ENCODE results near the gene PHACTR3.

Gene PHACTR3

GRCh38 chr20:59784365-59784764 lies 180.0 kb downstream of the PHACTR3 start:
- no peak for DNase-seq

GRCh38 chr20:59784791-59785668 lies 180.7 kb downstream of the PHACTR3 start:
- DNase-seq, result no peak

- no peak for DNase-seq
Observed at GRCh38 chr20:59785669-59785959, 181.3 kb downstream of the PHACTR3 start.

DNA sequence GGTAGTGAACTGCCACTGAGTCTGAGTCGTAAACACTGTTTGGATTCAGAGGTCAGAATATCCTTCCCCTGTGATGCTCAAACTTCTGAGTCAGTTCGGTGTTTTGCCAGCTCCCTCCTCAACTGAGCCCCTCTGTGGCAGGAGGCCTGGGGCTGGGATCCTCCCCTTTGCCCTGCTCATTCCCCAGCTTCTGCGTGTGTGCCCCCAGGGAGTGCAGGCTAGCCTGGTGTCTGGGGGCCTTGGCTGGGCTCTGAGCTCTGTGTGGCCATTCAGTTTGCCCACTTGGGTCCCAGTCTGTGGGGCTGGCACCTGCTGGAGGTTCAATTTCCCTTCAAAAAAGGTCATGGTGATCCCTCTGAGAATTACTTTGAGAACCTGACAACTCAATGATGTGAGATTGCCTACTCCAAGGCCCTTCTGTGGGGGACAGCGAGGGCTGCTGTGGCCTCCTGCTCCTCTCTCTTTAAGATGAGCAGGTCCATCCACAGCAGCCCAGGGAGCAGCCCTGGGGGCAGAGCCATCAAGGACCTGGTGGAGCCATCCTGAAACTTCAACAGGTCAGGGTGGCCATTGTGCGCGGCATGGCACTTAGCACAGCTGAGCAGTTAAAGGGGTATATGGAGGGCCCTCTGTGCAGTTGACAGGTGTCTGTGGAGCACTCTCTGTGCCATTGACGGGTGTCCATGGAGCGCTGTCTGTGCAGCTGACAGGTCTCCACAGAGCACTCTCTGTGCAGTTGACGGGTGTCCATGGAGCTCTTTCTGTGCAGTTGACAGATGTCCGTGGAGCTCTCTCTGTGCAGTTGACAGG lies 181.9 kb downstream of the PHACTR3 start:
- no peak for DNase-seq

DNA sequence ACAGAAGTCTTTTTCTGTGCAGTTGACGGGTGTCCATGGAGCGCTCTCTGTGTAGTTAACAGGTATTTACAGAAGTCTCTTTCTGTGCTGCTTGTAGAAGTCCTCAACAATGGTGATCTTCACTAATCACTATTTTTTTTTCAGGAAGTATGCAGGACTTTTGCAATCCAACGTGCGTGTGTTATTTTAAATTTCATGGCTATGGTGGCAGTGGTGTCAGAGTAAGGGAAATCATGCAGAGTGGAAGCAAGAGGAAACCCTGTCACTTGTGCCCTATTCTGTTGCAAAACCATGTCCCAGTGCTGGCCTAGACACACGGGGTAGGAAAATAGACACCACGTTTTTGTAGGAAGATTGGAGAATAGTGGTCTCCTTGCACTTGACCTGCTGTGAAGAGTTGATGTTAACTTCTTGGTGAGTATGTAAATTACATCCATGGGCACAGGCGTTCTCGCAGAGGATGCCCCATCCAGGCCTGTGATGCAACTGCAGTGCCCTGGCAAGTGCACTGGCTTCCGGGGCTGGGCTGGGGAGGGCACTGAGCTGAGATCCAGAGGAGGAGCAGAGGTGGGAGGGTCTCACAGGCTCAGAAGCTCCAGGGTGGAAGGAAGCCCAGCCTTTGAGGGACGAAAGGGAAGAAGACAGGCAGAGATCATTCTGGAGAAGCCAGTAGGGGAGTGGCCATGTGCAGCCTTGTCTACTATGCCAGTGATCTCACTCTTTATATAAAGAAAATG lies 182.6 kb downstream of the PHACTR3 start:
- DNase-seq, result no peak

GRCh38 chr20:59787538-59787890 lies 183.2 kb downstream of the PHACTR3 start:
- DNase-seq, result no peak

DNA sequence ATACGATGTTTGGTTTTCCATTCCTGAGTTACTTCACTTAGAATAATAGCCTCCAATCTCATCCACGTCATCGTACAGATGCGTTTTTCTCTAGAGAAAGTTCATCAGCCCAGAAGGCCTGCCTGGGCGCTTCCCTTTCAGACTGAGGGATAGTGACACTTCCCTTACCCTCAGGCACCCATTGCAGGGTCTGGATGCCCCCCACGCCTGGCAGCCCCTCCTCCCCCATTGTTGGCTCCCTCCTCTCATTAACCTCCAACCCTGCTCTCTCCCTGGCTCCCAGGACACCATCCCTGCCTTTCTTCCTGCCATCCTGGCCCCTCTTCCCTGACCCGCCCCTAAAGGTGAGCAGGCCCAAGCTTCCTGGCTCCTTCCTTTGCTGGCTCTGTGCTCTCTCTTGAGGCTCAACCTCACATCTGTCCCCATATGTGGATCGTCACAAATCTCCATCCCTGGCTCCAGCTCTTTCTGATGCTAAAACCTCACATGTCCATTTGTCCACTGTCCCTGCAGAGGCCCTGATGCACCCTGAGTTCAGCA lies 183.9 kb downstream of the PHACTR3 start:
- no peak for DNase-seq

DNA sequence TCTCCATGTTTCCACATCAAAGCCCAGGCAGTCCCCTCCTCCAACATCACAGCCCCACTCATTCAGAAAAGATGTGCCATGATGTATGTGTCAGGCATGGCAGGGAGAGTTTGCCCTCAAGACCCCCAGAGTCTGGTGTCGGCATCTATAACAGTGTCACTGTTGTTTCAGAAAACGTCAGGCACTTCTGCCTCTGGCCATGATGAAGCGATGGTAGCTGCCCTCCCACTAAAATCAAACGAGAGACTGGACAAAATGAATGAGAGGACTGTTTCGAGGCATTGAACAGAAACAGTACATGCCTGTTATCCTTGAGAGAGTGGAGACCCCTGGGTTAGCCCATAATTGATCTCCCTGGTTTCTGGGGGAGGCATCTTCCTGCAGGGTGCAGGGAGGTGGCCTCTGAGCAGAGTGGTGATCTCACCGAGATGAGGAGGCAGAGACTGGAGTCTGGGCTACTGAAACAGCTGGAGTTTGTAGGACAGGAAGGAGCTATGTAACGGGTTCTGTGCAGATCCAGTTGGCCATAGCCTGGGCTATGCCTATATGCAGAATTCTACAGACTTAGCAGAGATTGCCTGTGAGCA lies 184.6 kb downstream of the PHACTR3 start:
- DNase-seq, result no peak

- no peak for DNase-seq
Observed at GRCh38 chr20:59789686-59790085, 185.3 kb downstream of the PHACTR3 start.

DNA sequence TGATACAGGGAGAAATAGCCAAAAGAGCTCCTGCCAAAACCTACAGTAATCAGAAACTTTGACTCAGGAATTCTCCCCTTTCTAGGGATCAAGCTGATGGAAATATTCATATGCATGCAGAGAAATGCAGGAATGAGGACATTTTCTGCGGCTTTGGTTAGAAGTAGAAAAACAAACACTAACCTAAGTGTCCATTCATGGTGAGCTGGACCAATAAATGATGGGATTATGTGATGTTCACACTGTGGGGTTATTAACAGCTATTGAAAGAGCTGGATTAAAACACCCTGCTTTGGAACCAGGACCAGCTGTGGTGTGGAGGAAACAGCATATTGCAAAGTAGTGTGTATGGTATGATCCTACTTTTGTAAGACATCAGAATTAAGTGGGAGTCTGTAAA lies 186.0 kb downstream of the PHACTR3 start:
- no peak for DNase-seq

DNA sequence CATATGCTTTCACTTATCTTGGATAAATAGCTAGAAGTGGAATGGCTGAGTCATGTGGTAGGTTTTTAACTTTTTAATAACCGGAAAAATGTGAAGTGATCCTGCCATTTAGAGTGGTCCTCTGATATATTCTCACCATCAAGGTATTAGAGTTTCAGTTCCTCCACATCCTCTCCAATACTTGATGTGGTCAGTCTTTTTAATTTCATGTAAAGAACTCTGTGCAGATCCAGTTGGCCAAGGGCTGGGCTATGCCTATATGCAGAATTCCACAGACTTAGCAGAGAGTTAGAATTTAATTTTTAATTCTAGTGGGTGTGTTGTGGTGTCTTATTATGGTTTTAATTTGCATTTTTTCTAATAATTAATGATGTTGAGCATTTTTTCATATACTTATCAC lies 188.0 kb downstream of the PHACTR3 start:
- DNase-seq, result no peak

DNA sequence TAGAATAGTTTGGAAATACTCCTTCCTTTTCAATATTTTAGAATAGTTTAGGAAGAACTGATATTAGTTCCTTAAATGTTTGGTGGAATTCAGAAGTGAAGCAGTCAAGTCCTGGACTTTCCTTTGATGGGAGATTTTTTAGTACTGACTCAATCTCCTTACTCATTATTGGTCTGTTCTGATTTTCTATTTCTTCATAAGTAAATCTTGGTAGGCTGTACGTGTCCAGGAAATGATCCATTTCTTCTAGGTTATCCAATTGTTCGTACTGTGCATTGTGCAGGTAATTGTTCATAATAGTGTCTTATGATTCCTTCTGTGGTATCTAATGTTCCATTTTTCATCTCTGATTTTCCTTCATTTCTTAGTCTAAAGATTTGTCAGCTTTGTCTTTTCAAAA lies 190.2 kb downstream of the PHACTR3 start:
- no peak for DNase-seq

DNA sequence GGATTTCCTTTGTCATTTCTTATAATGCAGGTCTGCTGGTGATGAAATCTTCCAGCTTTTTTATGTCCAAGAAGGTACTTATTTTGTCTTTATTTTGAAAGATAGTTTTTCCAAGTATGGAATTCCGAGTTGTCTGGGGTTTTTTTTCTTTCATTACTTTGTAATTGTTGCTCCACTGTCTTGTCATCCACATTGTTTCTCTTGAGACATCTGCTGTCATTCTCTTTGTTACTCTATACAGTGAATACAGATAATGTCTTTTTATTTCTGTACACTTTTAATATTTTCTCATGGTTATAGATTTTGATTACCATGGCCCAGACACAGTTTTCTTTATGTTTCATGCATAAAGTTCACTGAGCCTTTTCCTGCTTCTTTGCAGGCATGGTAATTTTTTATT lies 196.0 kb downstream of the PHACTR3 start:
- DNase-seq, result no peak

- DNase-seq, result no peak
Observed at GRCh38 chr20:59802018-59802417, 197.7 kb downstream of the PHACTR3 start.

DNA sequence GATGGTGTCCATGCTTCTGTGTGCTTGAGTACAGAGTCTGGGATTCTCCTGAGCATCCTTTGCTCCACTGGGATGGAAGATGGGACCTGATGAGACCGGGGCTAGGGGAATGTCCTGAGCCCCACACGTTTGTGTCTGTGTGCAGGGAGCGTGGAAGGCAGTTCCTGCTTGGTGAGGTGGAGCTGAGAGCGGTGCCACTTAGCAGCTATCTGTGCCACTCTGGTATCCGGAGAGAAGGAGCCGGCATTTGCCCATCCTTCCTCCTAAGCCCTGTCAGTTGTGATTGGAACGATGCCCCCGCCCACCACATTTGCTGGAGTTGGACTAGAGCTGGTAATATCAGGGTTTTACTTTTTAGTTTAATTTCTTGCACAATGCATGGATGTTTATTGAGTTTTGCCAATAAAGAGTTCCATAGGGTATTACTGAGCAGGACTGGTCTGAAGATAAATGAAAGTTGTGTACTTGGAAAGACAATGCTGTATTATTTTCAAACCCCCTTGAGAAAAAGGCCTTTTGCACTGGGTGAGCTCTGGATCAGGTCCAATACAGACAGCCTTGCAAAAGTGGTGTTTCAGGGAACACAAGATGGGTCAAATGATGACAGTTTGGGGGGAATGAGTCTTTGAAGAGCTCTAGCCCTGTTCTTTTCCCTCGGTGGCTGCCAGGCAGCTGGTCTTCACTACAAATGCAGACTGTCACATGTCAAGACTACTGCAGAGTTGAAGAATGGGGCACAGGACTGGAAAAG lies 198.3 kb downstream of the PHACTR3 start:
- DNase-seq, result no peak

DNA sequence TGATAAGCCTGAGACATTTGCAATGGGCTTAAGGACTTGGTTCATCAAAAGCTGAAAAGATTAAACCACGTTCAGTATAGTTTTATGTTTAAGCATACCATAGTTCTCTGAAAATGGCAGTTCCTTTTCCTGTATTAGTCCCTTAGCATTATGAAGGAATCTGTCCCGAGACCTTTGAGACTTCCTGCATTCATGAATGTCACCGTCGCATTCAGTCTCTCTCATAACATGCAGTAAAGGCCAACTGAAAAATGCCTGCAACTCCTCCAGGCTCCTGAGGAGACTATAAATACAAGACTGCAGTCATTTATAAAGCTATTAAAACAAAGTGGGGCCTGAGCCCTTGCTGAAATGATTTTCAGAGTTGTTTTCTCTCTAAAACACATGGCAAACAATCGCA lies 200.0 kb downstream of the PHACTR3 start:
- no peak for DNase-seq

GRCh38 chr20:59804871-59805665 lies 200.7 kb downstream of the PHACTR3 start:
- no peak for DNase-seq

GRCh38 chr20:59805786-59806577 lies 201.6 kb downstream of the PHACTR3 start:
- DNase-seq, result no peak

- DNase-seq, result no peak
Observed at GRCh38 chr20:59806578-59806975, 202.2 kb downstream of the PHACTR3 start.

GRCh38 chr20:59807909-59808728 lies 203.8 kb downstream of the PHACTR3 start:
- no peak for DNase-seq
